Measurements from ENCODE around the gene MET. TPM values are rescaled to one million over a fixed set of nuclear protein-coding genes. Genes with fewer than 3 reads are reported as not detected.
"Not testable (repeated sequence)": the region's sequence is repeated elsewhere in the genome, so short reads cannot be mapped to it uniquely, and the experiment has no call there.

MET gene
- total and polyA plus RNA-seq, 2 donors (not counting 3 experiments of a cell fraction or from before 2014, with no cell fraction given): 21.1 to 44.5 TPM

GRCh38 chr7:116641551-116642153 is 30.3 kb upstream of the MET start:
- DNase-seq (ENCODE audit: low read depth, low spot score): no peak
- Histone ChIP-seq H3K4me3 (replicated peaks in 1 of 3; ENCODE audit: insufficient read depth in 1 of 3, low read depth in 1 of 3, low read length in 3 of 3) (no peak overlapping the region), H3K4me1 (ENCODE audit: control insufficient read depth, extremely low read depth, insufficient read depth, low read length) (no peaks in the 10 kb centered on the region), H3K27me3 (ENCODE audit: control insufficient read depth in 2 of 2, insufficient read depth in 2 of 2, low read length in 2 of 2) (no peaks in the 10 kb centered on the region), H3K79me2 (ENCODE audit: control insufficient read depth, insufficient read depth, low read length) (no peaks in the 10 kb centered on the region), H3K9ac (replicated peaks; ENCODE audit: extremely low read depth, insufficient read depth, low read length) (no peak overlapping the region), H3K36me3 (ENCODE audit: control insufficient read depth in 2 of 2, extremely low read depth in 1 of 2, insufficient read depth in 2 of 2, low read length in 2 of 2) (no peaks in the 10 kb centered on the region), H3K9me3 (replicated peaks; ENCODE audit: control insufficient read depth, insufficient read depth, low read length) (no peaks in the 10 kb centered on the region), H3K27ac (ENCODE audit: insufficient read depth, low read depth, low read length) (no peak overlapping the region), H2AFZ (ENCODE audit: low read depth, low read length) (no peak overlapping the region), H4K20me1 (replicated peaks; ENCODE audit: control insufficient read depth, extremely low read depth, insufficient read depth, low read length) (no peaks in the 10 kb centered on the region), H3K4me2 (ENCODE audit: insufficient read depth, low read length) (no peak overlapping the region), H3K9me1 (replicated peaks; ENCODE audit: control insufficient read depth, extremely low read depth, insufficient read depth, low read length) (no peaks in the 10 kb centered on the region)
- no peak for FAIRE-seq
- BruUV-seq (replicated peaks): no TSS peak
- intact Hi-C loops (cut with micrococcal nuclease) (no loop called here), dilution Hi-C loops (cut with MboI; ENCODE audit: extremely low pct_ligation_motif_present, low sequenced_read_pairs) (no loop called here)
- ChIA-PET POLR2A (no interaction called here), CTCF (interaction anchor here (1.0 kb wide), 1 partner anchor 18 kb away, joined by 3 read pairs; no protein-coding TSS in a partner anchor)
- no peak for TF ChIP-seq EZH2 (IDR thresholded peaks at IDR 0.05; ENCODE audit: borderline replicate concordance, low read depth, low read length, severe bottlenecking)
- no peak for TF ChIP-seq FOS (IDR thresholded peaks at IDR 0.05; ENCODE audit: borderline replicate concordance, insufficient read depth, low read length)
- no peak for TF ChIP-seq MAX (IDR thresholded peaks at IDR 0.05; ENCODE audit: insufficient read depth, insufficient read length)
- TF ChIP-seq MYC (IDR thresholded peaks at IDR 0.05; ENCODE audit: low read depth, low read length): no peak
- TF ChIP-seq POLR2A (IDR thresholded peaks at IDR 0.05; ENCODE audit: low read depth, low read length): no peak
- no peak for TF ChIP-seq CTCF (IDR thresholded peaks at IDR 0.05; ENCODE audit: extremely low read depth in 1 of 2, insufficient read depth in 1 of 2, low read depth in 1 of 2, low read length in 2 of 2)

- H4K20me1 ChIP-seq (replicated peaks; ENCODE audit: control insufficient read depth, extremely low read depth, insufficient read depth, low read length); BruUV-seq (replicated peaks); H3K9me1 ChIP-seq (replicated peaks; ENCODE audit: control insufficient read depth, extremely low read depth, insufficient read depth, low read length); H3K79me2 ChIP-seq (ENCODE audit: control insufficient read depth, insufficient read depth, low read length); H3K9ac ChIP-seq (replicated peaks; ENCODE audit: extremely low read depth, insufficient read depth, low read length); H3K36me3 ChIP-seq (ENCODE audit: control insufficient read depth in 2 of 2, extremely low read depth in 1 of 2, insufficient read depth in 2 of 2, low read length in 2 of 2); H3K4me2 ChIP-seq (ENCODE audit: insufficient read depth, low read length); POLR2A ChIA-PET; DNase-seq (ENCODE audit: low read depth, low spot score); H2AFZ ChIP-seq (ENCODE audit: low read depth, low read length); H3K4me3 ChIP-seq (replicated peaks in 1 of 3; ENCODE audit: insufficient read depth in 1 of 3, low read depth in 1 of 3, low read length in 3 of 3); H3K4me1 ChIP-seq (ENCODE audit: control insufficient read depth, extremely low read depth, insufficient read depth, low read length); FAIRE-seq; intact Hi-C loops (cut with micrococcal nuclease); dilution Hi-C loops (cut with MboI; ENCODE audit: extremely low pct_ligation_motif_present, low sequenced_read_pairs); H3K27me3 ChIP-seq (ENCODE audit: control insufficient read depth in 2 of 2, insufficient read depth in 2 of 2, low read length in 2 of 2); H3K9me3 ChIP-seq (replicated peaks; ENCODE audit: control insufficient read depth, insufficient read depth, low read length); H3K27ac ChIP-seq (ENCODE audit: insufficient read depth, low read depth, low read length): not testable (repeated sequence)
- CTCF ChIA-PET: interaction anchor here (0.9 kb wide), 2 partner anchors 12 to 32 kb away, joined by 3 read pairs; no protein-coding TSS in a partner anchor
These were observed 28.8 kb upstream of the MET start for GRCh38 chr7:116643148-116643547.

Data from endothelial cell of umbilical vein (primary cell).